ENCODE results near the gene UBE3B. TPM values are rescaled to one million over a fixed set of nuclear protein-coding genes. Genes with fewer than 3 reads are reported as not detected.

UBE3B gene
- total RNA-seq, 2 donors from 2014 or later, result 57.9 to 85.8 TPM

DNA sequence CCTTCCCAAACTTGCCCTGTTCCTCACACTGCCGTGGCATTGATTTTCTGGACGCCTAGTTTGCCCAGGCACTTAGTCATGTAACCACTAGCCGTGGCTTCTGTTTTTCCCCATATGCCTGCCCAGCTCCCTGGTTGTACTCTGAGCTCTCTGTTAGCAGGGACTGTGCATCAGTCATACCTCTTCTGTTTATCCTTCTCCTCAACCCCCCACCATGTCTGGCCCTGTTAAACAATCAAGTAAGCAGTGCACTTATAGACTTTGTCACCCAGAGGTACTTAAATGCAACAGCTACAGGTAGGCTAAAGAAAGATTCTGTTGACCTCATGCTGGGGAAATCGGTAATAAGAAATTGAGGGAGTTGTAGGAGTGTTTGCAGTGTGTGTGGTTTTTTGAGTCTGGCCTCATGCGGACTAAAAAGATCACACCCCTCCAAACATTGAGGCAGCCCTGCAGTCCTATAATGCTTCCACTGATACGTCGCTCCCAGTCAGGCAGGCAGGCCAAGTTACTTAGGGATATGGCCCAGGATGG is 17.0 kb downstream of the UBE3B start:
- TF ChIP-seq POLR2AphosphoS5 (IDR thresholded peaks at IDR 0.05), result no peak
- TF ChIP-seq, protein P1, sequence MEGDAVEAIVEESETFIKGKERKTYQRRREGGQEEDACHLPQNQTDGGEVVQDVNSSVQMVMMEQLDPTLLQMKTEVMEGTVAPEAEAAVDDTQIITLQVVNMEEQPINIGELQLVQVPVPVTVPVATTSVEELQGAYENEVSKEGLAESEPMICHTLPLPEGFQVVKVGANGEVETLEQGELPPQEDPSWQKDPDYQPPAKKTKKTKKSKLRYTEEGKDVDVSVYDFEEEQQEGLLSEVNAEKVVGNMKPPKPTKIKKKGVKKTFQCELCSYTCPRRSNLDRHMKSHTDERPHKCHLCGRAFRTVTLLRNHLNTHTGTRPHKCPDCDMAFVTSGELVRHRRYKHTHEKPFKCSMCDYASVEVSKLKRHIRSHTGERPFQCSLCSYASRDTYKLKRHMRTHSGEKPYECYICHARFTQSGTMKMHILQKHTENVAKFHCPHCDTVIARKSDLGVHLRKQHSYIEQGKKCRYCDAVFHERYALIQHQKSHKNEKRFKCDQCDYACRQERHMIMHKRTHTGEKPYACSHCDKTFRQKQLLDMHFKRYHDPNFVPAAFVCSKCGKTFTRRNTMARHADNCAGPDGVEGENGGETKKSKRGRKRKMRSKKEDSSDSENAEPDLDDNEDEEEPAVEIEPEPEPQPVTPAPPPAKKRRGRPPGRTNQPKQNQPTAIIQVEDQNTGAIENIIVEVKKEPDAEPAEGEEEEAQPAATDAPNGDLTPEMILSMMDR (IDR thresholded peaks at IDR 0.05), result no peak
- no peak for TF ChIP-seq POLR2A (IDR thresholded peaks at IDR 0.05)
- no peak for DNase-seq (ENCODE audit: low spot score)
- intact Hi-C loops (cut with DNase I), result no loop called here
- H3K9me3 ChIP-seq, result no peaks in the 10 kb centered on the region
- WGBS, result 92% methylated on average over 7 of the region's 7 CpGs
- H3K4me1 ChIP-seq (replicated peaks), result no peaks in the 10 kb centered on the region
- H3K27ac ChIP-seq, result no peak overlapping the region
- no peaks in the 10 kb centered on the region for H3K27me3 ChIP-seq (replicated peaks; ENCODE audit: insufficient read depth)
- H3K36me3 ChIP-seq, result peaks cover 4 to 9% of the 10 kb centered on the region in 2 donors
- H3K4me3 ChIP-seq, result no peak overlapping the region

- Histone ChIP-seq H3K4me3 (no peak overlapping the region), H3K9me3 (no peaks in the 10 kb centered on the region), H3K27me3 (replicated peaks; ENCODE audit: insufficient read depth) (no peaks in the 10 kb centered on the region), H3K27ac (no peak overlapping the region), H3K36me3 (peaks cover 0 to 7% of the 10 kb centered on the region in 2 donors), H3K4me1 (replicated peaks) (no peaks in the 10 kb centered on the region)
- no peak for TF ChIP-seq POLR2A (IDR thresholded peaks at IDR 0.05)
- TF ChIP-seq, protein P1 (IDR thresholded peaks at IDR 0.05), result no peak
- TF ChIP-seq POLR2AphosphoS5 (IDR thresholded peaks at IDR 0.05), result no peak
- intact Hi-C loops (cut with DNase I), result no loop called here
- DNase-seq (ENCODE audit: low spot score), result no peak
Measured at GRCh38 chr12:109495012-109495411, 17.6 kb downstream of the UBE3B start.

GRCh38 chr12:109496306-109496705 is 18.9 kb downstream of the UBE3B start:
- TF ChIP-seq POLR2AphosphoS5 (IDR thresholded peaks at IDR 0.05) (no peak), POLR2A (IDR thresholded peaks at IDR 0.05) (no peak)
- TF ChIP-seq, protein P1 (IDR thresholded peaks at IDR 0.05), result no peak
- DNase-seq (ENCODE audit: low spot score), result no peak
- H3K27ac ChIP-seq, result no peak overlapping the region
- H3K4me3 ChIP-seq, result no peak overlapping the region
- intact Hi-C loops (cut with DNase I), result no loop called here
- H3K36me3 ChIP-seq, result peaks cover 6 to 19% of the 10 kb centered on the region in 2 donors
- no peaks in the 10 kb centered on the region for H3K27me3 ChIP-seq (replicated peaks; ENCODE audit: insufficient read depth)
- H3K9me3 ChIP-seq, result no peaks in the 10 kb centered on the region
- H3K4me1 ChIP-seq (replicated peaks), result no peaks in the 10 kb centered on the region

DNA sequence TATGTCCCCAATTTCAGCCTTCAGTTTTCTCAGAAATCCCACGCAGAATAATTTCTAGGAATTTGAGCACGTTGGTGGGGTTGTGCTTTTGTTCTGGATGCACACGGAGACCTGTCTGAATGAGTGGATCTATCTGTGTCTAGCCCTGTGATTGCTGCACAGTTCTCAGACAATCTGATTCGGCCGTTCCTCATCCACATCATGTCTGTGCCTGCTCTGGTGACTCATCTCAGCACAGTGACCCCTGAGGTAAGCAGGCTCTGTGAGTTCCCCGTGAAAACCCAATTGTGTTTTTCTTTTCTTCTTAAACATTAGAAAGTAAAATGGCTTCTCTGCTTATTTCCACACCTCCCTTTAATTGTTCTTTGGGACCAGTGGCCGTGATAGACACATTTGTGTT is 20.2 kb downstream of the UBE3B start:
- Histone ChIP-seq H3K4me3 (no peak overlapping the region), H3K27ac (no peak overlapping the region), H3K9me3 (no peaks in the 10 kb centered on the region), H3K36me3 (peaks cover 6 to 25% of the 10 kb centered on the region in 2 donors), H3K27me3 (replicated peaks; ENCODE audit: insufficient read depth) (no peaks in the 10 kb centered on the region), H3K4me1 (replicated peaks) (no peaks in the 10 kb centered on the region)
- no peak for TF ChIP-seq POLR2AphosphoS5 (IDR thresholded peaks at IDR 0.05)
- TF ChIP-seq, protein P1 (IDR thresholded peaks at IDR 0.05), result no peak
- TF ChIP-seq POLR2A (IDR thresholded peaks at IDR 0.05), result no peak
- DNase-seq (ENCODE audit: low spot score), result no peak
- intact Hi-C loops (cut with DNase I), result no loop called here
- WGBS, result 57% methylated on average over 7 of the region's 7 CpGs

GRCh38 chr12:109500406-109501185 is 23.2 kb downstream of the UBE3B start:
- no peak overlapping the region for H3K27ac ChIP-seq
- TF ChIP-seq, protein P1 (IDR thresholded peaks at IDR 0.05), result no peak
- TF ChIP-seq POLR2AphosphoS5 (IDR thresholded peaks at IDR 0.05), result no peak
- no peak for TF ChIP-seq POLR2A (IDR thresholded peaks at IDR 0.05)
- DNase-seq (ENCODE audit: low spot score), result no peak
- intact Hi-C loops (cut with DNase I), result no loop called here
- no peaks in the 10 kb centered on the region for H3K27me3 ChIP-seq (replicated peaks; ENCODE audit: insufficient read depth)
- H3K36me3 ChIP-seq, result peaks cover 11 to 25% of the 10 kb centered on the region in 2 donors
- WGBS, result 90% methylated on average over 9 of the region's 9 CpGs
- no peaks in the 10 kb centered on the region for H3K4me1 ChIP-seq (replicated peaks)
- H3K4me3 ChIP-seq, result no peak overlapping the region
- H3K9me3 ChIP-seq, result no peaks in the 10 kb centered on the region

Measured in prostate gland (tissue), 2 donors.